Cardiac fibroblast (primary cell): Measurements from ENCODE around the gene HSP90B1.
A peak's percentile ranks its signal among the peaks of the same experiment; 100 is the strongest.

Source experiments
- DNase-seq, 2 donors: peaks; one replicate each; pipeline versions ENCODE4 v3.0.0 to v3.0.0-alpha.2; 2010; ENCODE audit warnings: low read depth in 2 of 2
- H3K4me3 ChIP-seq, 2 donors: replicated peaks in 1 of 2; 1 replicate in 1 of 2; 2 replicates in 1 of 2; pipeline ENCODE4 v1.5.1; 2011; ENCODE audit warnings: low read depth in 2 of 2, low read length in 2 of 2, mild to moderate bottlenecking in 2 of 2, moderate library complexity in 1 of 2
- TF ChIP-seq, protein P1 (sequence below): IDR thresholded peaks from one replicate; pipeline ENCODE4 v1.5.1; 2011; ENCODE audit warnings: low read depth, mild to moderate bottlenecking, low read length, inconsistent platforms

Gene HSP90B1

DNA sequence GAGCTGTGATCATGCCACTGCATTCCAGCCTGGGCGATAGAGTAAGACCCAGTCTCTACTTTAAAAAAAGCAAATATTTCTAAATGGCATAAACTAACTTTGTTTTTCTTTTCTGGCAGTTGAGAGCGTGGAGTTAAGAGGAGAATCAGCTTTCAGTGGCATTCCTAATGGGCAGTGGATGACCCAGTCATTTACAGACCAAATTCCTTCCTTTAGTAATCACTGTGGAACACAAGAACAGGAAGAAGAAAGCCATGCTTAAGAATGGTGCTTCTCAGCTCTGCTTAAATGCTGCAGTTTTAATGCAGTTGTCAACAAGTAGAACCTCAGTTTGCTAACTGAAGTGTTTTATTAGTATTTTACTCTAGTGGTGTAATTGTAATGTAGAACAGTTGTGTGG, 56.6 kb downstream of the HSP90B1 start:
- TF ChIP-seq, protein P1, sequence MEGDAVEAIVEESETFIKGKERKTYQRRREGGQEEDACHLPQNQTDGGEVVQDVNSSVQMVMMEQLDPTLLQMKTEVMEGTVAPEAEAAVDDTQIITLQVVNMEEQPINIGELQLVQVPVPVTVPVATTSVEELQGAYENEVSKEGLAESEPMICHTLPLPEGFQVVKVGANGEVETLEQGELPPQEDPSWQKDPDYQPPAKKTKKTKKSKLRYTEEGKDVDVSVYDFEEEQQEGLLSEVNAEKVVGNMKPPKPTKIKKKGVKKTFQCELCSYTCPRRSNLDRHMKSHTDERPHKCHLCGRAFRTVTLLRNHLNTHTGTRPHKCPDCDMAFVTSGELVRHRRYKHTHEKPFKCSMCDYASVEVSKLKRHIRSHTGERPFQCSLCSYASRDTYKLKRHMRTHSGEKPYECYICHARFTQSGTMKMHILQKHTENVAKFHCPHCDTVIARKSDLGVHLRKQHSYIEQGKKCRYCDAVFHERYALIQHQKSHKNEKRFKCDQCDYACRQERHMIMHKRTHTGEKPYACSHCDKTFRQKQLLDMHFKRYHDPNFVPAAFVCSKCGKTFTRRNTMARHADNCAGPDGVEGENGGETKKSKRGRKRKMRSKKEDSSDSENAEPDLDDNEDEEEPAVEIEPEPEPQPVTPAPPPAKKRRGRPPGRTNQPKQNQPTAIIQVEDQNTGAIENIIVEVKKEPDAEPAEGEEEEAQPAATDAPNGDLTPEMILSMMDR, result no peak
- H3K4me3 ChIP-seq, result no peak overlapping the region
- peak in 1 of 2 donors; percentile 22 for DNase-seq

DNA sequence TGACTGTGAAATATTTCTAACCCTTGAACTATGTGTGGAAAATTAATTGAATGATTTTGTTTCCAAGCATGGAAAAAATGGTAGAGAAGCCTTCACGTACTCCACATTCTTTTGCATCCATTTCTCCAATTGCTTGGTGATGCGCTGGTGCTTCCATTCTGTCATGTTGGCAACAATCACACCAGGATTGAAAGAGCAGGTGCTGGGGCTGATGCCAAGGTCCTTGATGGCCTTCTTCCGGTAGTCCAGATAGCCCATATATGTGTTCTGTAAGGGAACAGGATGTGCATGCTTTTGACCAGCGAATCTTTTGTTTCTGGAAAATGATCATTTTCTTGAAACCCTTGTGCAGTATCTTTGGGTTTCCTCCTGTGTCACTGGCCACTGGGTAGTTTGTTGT, 64.0 kb downstream of the HSP90B1 start:
- no peak overlapping the region for H3K4me3 ChIP-seq
- DNase-seq, result no peak

DNA sequence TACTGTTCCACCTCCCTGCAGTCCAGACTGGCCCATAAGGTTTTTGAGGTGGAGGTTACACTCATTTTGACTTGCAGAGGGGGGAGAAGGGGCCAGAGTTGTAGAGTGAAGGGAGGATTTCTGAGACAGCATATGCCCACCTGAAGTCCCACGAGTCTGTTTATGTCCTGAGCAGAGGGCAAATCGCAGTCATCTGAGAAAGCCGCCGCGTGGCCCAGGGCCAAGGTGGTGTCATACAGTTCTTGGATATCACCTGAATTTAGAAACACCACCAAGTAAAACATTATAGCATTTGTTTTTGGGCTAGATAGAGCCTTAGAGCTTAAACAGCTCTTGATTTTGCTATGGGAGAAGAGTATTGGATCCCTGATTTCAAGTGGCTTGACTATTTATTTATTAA, 66.4 kb downstream of the HSP90B1 start:
- no peak for DNase-seq
- TF ChIP-seq, protein P1, result no peak

More for the DNA sequence above, 64.0 kb downstream of the HSP90B1 start:
- TF ChIP-seq, protein P1, result no peak

DNA sequence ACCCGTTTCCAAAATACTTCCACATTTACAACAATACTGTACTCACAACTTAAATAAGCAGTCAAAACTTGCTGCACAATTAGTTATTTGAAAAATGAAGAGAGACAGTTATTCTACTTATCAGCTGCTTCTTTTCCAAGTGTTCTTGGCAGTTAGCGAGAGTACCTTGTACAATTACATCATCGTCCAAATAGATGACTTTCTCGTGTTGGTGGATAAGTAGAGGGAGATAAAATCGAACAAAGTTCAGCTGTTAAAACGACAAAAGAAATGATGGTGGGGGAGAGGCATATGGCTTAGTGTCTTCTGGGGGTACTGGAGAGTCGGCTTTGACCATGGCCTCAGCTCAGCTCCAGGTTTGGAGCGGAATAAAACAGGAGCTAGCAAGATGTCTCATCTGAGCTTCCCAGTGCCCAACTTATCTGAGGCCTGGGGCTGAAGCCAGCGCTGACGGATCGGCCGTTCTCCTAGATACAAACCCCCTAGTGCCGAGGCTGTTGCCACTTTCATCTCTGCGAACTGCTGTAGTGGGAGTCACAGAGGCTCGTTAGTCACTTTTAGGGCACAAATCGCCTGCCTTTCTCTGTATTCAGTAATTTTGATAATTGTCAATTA, 67.2 kb downstream of the HSP90B1 start:
- no peak overlapping the region for H3K4me3 ChIP-seq
- TF ChIP-seq, protein P1, result no peak
- DNase-seq, result peak; percentile 23 to 69

More for the DNA sequence above, 66.4 kb downstream of the HSP90B1 start:
- H3K4me3 ChIP-seq, result no peak overlapping the region
